Measurements from ENCODE around the gene GHR. TPM values are rescaled to one million over a fixed set of nuclear protein-coding genes. Genes with fewer than 3 reads are reported as not detected.

Gene GHR
- total RNA-seq, 1 experiment from 2014 or later = 2.2 TPM

GRCh38 chr5:42665857-42666256 is 242.6 kb downstream of the GHR start:
- BruUV-seq (replicated peaks) = no TSS peak
- Histone ChIP-seq H3K4me2 (ENCODE audit: low read length) (no peak overlapping the region), H3K27me3 (ENCODE audit: low read length) (no peaks in the 10 kb centered on the region), H3K79me2 (ENCODE audit: low read length) (no peaks in the 10 kb centered on the region), H3K4me1 (ENCODE audit: insufficient read depth, low read length) (no peaks in the 10 kb centered on the region), H4K20me1 (ENCODE audit: low read length) (no peaks in the 10 kb centered on the region), H3K27ac (ENCODE audit: low read length) (no peak overlapping the region), H3K36me3 (ENCODE audit: low read depth, low read length) (no peaks in the 10 kb centered on the region), H3K9me3 (ENCODE audit: low read length) (no peaks in the 10 kb centered on the region), H2AFZ (ENCODE audit: low read length) (no peak overlapping the region), H3K9me2 (replicated peaks; ENCODE audit: low read length) (no peaks in the 10 kb centered on the region), H3F3A (ENCODE audit: low read length, unreplicated experiment) (no peaks in the 10 kb centered on the region), H3K9ac (ENCODE audit: low read length) (no peak overlapping the region), H3K4me3 (ENCODE audit: low read length) (no peak overlapping the region)
- ATAC-seq = no peak
- ChIA-PET POLR2A (ENCODE audit: unreplicated experiment) (no interaction called here), CTCF (no interaction called here)
- intact Hi-C loops (cut with micrococcal nuclease) = no loop called here
- TF ChIP-seq CTCF (conservative IDR thresholded peaks at IDR 0.05; ENCODE audit: low read depth, low read length) (no peak), EZH2phosphoT487 (IDR thresholded peaks at IDR 0.05; ENCODE audit: borderline replicate concordance, low read length) (no peak), EZH2 (IDR thresholded peaks at IDR 0.05; ENCODE audit: low read length, unreplicated experiment) (no peak)
- no peak for DNase-seq

DNA sequence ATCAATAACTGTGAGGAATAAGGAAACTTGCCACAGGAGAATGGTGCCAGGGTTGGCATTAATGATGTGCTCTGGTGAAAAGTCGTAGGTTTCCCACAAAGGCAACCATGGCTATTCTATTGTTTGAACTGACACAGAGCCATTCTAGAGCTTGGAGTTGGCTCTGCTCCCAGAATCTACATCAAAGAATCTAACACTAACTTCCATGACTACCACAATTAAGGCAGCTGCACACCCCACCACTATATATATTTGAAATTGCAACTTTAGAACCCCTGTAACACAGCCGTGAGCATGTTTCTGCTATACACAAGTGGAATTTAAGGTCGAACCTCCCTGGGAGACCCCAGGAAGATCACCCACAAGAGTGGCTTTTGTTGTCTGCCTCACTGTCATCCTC is 243.6 kb downstream of the GHR start:
- Histone ChIP-seq H3F3A (ENCODE audit: low read length, unreplicated experiment) (no peaks in the 10 kb centered on the region), H3K4me2 (ENCODE audit: low read length) (no peak overlapping the region), H2AFZ (ENCODE audit: low read length) (no peak overlapping the region), H3K79me2 (ENCODE audit: low read length) (no peaks in the 10 kb centered on the region), H3K9me3 (ENCODE audit: low read length) (no peaks in the 10 kb centered on the region), H3K4me3 (ENCODE audit: low read length) (no peak overlapping the region), H3K4me1 (ENCODE audit: insufficient read depth, low read length) (no peaks in the 10 kb centered on the region), H3K36me3 (ENCODE audit: low read depth, low read length) (no peaks in the 10 kb centered on the region), H3K9me2 (replicated peaks; ENCODE audit: low read length) (no peaks in the 10 kb centered on the region), H4K20me1 (ENCODE audit: low read length) (no peaks in the 10 kb centered on the region), H3K27me3 (ENCODE audit: low read length) (no peaks in the 10 kb centered on the region), H3K9ac (ENCODE audit: low read length) (no peak overlapping the region), H3K27ac (ENCODE audit: low read length) (no peak overlapping the region)
- ChIA-PET CTCF (no interaction called here), POLR2A (ENCODE audit: unreplicated experiment) (no interaction called here)
- no peak for ATAC-seq
- TF ChIP-seq EZH2phosphoT487 (IDR thresholded peaks at IDR 0.05; ENCODE audit: borderline replicate concordance, low read length) (no peak), CTCF (conservative IDR thresholded peaks at IDR 0.05; ENCODE audit: low read depth, low read length) (no peak), EZH2 (IDR thresholded peaks at IDR 0.05; ENCODE audit: low read length, unreplicated experiment) (no peak)
- intact Hi-C loops (cut with micrococcal nuclease) = no loop called here
- DNase-seq = no peak
- no TSS peak for BruUV-seq (replicated peaks)

- DNase-seq (no peak), ATAC-seq (no peak)
- H3K4me1 ChIP-seq (ENCODE audit: insufficient read depth, low read length) = no peaks in the 10 kb centered on the region
- no TSS peak for BruUV-seq (replicated peaks)
- H3K27ac ChIP-seq (ENCODE audit: low read length) = no peak overlapping the region
- no peak overlapping the region for H3K9ac ChIP-seq (ENCODE audit: low read length)
- H3K9me2 ChIP-seq (replicated peaks; ENCODE audit: low read length) = no peaks in the 10 kb centered on the region
- no peaks in the 10 kb centered on the region for H3K36me3 ChIP-seq (ENCODE audit: low read depth, low read length)
- no peaks in the 10 kb centered on the region for H3K9me3 ChIP-seq (ENCODE audit: low read length)
- H3K4me3 ChIP-seq (ENCODE audit: low read length) = no peak overlapping the region
- CTCF ChIA-PET = interaction anchor here (0.6 kb wide), 1 partner anchor 352 kb away, joined by 4 read pairs; no protein-coding TSS in a partner anchor
- H3F3A ChIP-seq (ENCODE audit: low read length, unreplicated experiment) = no peaks in the 10 kb centered on the region
- POLR2A ChIA-PET (ENCODE audit: unreplicated experiment) = no interaction called here
- H2AFZ ChIP-seq (ENCODE audit: low read length) = no peak overlapping the region
- no peaks in the 10 kb centered on the region for H3K79me2 ChIP-seq (ENCODE audit: low read length)
- intact Hi-C loops (cut with micrococcal nuclease) = loop anchor here (1.0 kb wide), 1 partner anchor 91 kb away; no protein-coding TSS in a partner anchor
- H3K4me2 ChIP-seq (ENCODE audit: low read length) = no peak overlapping the region
- TF ChIP-seq CTCF (conservative IDR thresholded peaks at IDR 0.05; ENCODE audit: low read depth, low read length) (no peak), EZH2 (IDR thresholded peaks at IDR 0.05; ENCODE audit: low read length, unreplicated experiment) (no peak), EZH2phosphoT487 (IDR thresholded peaks at IDR 0.05; ENCODE audit: borderline replicate concordance, low read length) (no peak)
- no peaks in the 10 kb centered on the region for H3K27me3 ChIP-seq (ENCODE audit: low read length)
- H4K20me1 ChIP-seq (ENCODE audit: low read length) = no peaks in the 10 kb centered on the region
Observed at GRCh38 chr5:42668254-42668653, 245.0 kb downstream of the GHR start.

Data from PC-3 (cell line).